Activated CD8-positive, alpha-beta memory T cell treated with anti-CD3 and anti-CD28 coated beads for 24 hours (primary cell): ENCODE results near the gene CBFA2T2.
"Not testable (repeated sequence)": the region's sequence is repeated elsewhere in the genome, so short reads cannot be mapped to it uniquely, and the experiment has no call there.

Experiments
- DNase-seq: peaks from one replicate; pipeline ENCODE4 v3.0.0-alpha.2; 2020

CBFA2T2 gene

DNA sequence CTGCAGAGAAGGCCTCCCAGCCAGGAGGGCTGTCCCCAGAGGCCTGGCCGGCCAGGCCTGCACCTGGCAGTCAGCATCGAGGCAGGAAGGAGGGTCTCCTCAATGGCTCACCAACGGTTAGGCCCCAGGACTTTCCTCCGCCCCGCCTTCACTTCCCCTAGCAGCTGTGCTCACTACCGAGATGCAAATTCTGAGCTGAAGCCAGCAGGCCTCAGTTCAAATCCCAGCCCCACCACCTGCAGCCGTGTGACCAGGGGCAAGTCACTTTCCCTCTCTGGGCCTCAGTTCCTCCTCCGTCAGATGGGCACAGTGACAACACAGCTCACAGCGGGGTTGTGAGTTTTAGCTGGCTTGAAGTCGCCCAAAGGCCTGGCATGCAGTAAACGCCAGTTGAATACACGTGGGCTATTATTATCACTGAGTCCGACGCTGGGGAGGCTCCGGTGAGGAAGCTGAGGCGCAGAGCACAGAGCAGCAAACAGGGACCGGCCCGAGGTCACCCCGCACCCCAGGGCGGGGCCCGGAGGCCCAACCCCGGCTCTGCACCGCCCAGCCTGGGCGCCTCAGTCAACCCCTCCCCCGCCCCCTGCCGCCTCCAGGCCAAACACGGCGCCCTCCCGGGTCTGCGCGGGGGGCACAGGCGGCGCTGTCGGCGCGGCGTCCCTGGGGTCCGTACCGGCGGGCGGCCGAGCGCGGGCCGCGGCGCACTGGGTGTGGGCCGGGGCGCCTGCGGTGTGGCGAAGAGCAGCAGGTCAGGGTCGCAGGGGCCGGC, 195.6 kb downstream of the CBFA2T2 start:
- peak; percentile 86 for DNase-seq

- peak; percentile 98 for DNase-seq
Observed at GRCh38 chr20:33686100-33686983, 196.4 kb downstream of the CBFA2T2 start, which contains the start of gene E2F1. Gene E2F1 (minus strand): TSS chr20:33686385. CDS start chr20:33686264, 121 bp downstream.

GRCh38 chr20:33686984-33687366, 197.1 kb downstream of the CBFA2T2 start:
- no peak for DNase-seq

- DNase-seq: no peak
Observed at GRCh38 chr20:33687370-33687915, 197.5 kb downstream of the CBFA2T2 start.

- no peak for DNase-seq
Observed at GRCh38 chr20:33687993-33688937, 198.4 kb downstream of the CBFA2T2 start.

- no peak for DNase-seq
Observed at GRCh38 chr20:33688938-33689424, 199.1 kb downstream of the CBFA2T2 start.

DNA sequence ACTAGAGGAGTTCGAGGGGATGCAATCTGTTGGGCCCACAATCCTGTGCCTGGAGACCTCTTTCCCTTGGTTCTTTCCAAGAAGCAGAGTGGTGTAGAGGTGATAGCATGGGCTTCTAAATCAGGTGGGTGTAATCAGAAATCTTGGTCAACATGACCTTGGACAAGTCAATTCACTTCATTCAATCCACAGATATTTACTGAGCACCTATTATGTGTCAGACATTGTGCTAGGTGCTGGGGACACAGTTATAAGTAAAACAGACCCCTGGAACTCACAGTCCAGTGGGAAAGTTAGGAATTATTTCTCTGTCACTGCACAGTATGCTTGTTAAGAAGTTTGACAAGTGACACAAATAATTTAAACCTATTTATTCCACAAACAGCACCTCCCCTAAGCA, 199.6 kb downstream of the CBFA2T2 start:
- no peak for DNase-seq

- DNase-seq: peak; percentile 78
Observed at GRCh38 chr20:33689973-33690372, 200.1 kb downstream of the CBFA2T2 start.

GRCh38 chr20:33693289-33693688, 203.4 kb downstream of the CBFA2T2 start:
- DNase-seq: no peak

- DNase-seq: no peak
Observed at GRCh38 chr20:33693741-33694638, 204.1 kb downstream of the CBFA2T2 start.

- DNase-seq: no peak
Observed at GRCh38 chr20:33694639-33695012, 204.7 kb downstream of the CBFA2T2 start.

- no peak for DNase-seq
Observed at GRCh38 chr20:33696448-33696847, 206.6 kb downstream of the CBFA2T2 start.

DNA sequence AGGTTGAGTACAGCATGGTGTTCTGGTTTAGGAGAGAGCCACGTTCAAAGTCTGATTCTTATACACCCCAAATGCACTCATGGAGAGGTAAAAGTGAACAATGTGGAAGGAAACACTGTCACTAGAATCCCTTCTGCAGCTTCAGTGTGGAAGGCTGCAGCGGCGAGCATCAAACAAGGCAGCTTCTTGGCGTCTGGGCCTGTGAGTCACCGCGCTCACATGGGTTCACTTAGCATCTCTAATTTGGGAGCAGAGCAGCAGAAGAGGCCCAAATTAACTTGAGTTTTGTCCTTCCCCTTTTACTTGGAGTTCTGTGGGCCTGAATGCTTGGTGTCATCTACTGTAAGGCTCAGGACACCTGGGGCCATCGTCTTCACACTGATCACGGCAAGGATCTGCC, 207.2 kb downstream of the CBFA2T2 start:
- DNase-seq: no peak

DNA sequence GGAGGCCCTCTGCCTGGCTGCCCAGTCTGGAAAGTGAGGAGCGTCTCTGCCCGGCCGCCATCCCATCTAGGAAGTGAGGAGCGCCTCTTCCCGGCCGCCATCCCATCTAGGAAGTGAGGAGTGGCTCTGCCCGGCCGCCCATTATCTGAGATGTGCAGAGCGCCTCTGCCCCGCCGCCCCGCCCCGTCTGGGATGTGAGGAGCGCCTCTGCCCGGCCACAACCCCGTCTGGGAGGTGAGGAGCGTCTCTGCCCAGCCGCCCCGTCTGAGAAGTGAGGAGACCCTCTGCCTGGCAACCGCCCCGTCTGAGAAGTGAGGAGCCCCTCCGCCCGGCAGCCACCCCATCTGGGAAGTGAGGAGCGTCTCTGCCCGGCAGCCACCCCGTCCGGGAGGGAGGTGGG, 209.1 kb downstream of the CBFA2T2 start:
- DNase-seq: not testable (repeated sequence)
